SK-N-SH treated with all-trans-retinoic acid at 6 μM for 48 hours (cell line): ENCODE measurements around the gene CRADD.

Experiments
- ATAC-seq: fragments of 200-7000 bp; cut with Tn5 transposase; 3 replicates; pipeline ENCODE4 v1.9.1; 2020; ENCODE audit warnings: mild to moderate bottlenecking, moderate library complexity
- ARNTL ChIP-seq: fragments of 450-650 bp; formaldehyde crosslinking; IDR thresholded peaks from 2 replicates; pipeline ENCODE4 v1.5.0; 2020; ENCODE audit warnings: low read depth, mild to moderate bottlenecking, moderate library complexity, borderline replicate concordance
- BACH2 ChIP-seq: fragments of 250-450 bp; sonication (Bioruptor Pico); IDR thresholded peaks from 2 replicates; pipeline ENCODE4 v1.9.0; 2021; ENCODE audit warnings: mild to moderate bottlenecking, borderline replicate concordance
- CSDC2 ChIP-seq: fragments of 250-450 bp; sonication (Bioruptor Pico); IDR thresholded peaks from 2 replicates; pipeline ENCODE4 v1.5.0; 2020; ENCODE audit warnings: mild to moderate bottlenecking, moderate library complexity
- CSRNP3 ChIP-seq: fragments of 250-450 bp; sonication (Bioruptor Pico); IDR thresholded peaks from 2 replicates; pipeline ENCODE4 v1.5.1; 2021; ENCODE audit warnings: mild to moderate bottlenecking, moderate library complexity
- ESRRG ChIP-seq: fragments of 250-450 bp; sonication (Bioruptor Pico); IDR thresholded peaks from 2 replicates; pipeline ENCODE4 v1.6.1; 2021; ENCODE audit warnings: mild to moderate bottlenecking
- GLIS3 ChIP-seq: fragments of 250-450 bp; sonication (Bioruptor Pico); IDR thresholded peaks from 2 replicates; pipeline ENCODE4 v1.5.0; 2020; ENCODE audit warnings: mild to moderate bottlenecking, moderate library complexity
- ISL1 ChIP-seq: fragments of 250-450 bp; sonication (Bioruptor Pico); IDR thresholded peaks from 2 replicates; pipeline ENCODE4 v2.1.2; 2022; ENCODE audit warnings: mild to moderate bottlenecking, moderate library complexity
- POU6F1 ChIP-seq: fragments of 250-450 bp; sonication (Bioruptor Pico); IDR thresholded peaks from 2 replicates; pipeline ENCODE4 v1.8.0; 2021; ENCODE audit warnings: low read depth, mild to moderate bottlenecking, moderate library complexity, borderline replicate concordance
- PPARA ChIP-seq: fragments of 250-450 bp; sonication (Bioruptor Pico); IDR thresholded peaks from 2 replicates; pipeline ENCODE4 v1.5.0; 2020; ENCODE audit warnings: mild to moderate bottlenecking, borderline replicate concordance
- RARB ChIP-seq: fragments of 250-450 bp; sonication (Bioruptor Pico); IDR thresholded peaks from 2 replicates; pipeline ENCODE4 v1.8.0; 2021; ENCODE audit warnings: mild to moderate bottlenecking, moderate library complexity
- SNAI2 ChIP-seq: fragments of 250-450 bp; sonication (Bioruptor Pico); IDR thresholded peaks from 2 replicates; pipeline ENCODE4 v1.5.0; 2020; ENCODE audit warnings: mild to moderate bottlenecking, moderate library complexity
- TCF4 ChIP-seq: fragments of 250-450 bp; sonication (Bioruptor Pico); IDR thresholded peaks from 2 replicates; pipeline ENCODE4 v1.8.0; 2021; ENCODE audit warnings: mild to moderate bottlenecking, moderate library complexity, borderline replicate concordance
- ZC3H10 ChIP-seq: fragments of 250-450 bp; sonication (Bioruptor Pico); IDR thresholded peaks from 2 replicates; pipeline ENCODE4 v1.5.1; 2021; ENCODE audit warnings: mild to moderate bottlenecking, moderate library complexity
- ZFP3 ChIP-seq: fragments of 250-450 bp; sonication (Bioruptor Pico); IDR thresholded peaks from 2 replicates; pipeline ENCODE4 v1.5.0; 2020; ENCODE audit warnings: mild to moderate bottlenecking, moderate library complexity
- ZFP30 ChIP-seq: fragments of 450-650 bp; formaldehyde crosslinking; IDR thresholded peaks from 2 replicates; pipeline ENCODE4 v1.5.0; 2022; ENCODE audit warnings: mild to moderate bottlenecking, moderate library complexity
- ZNF70 ChIP-seq: fragments of 450-650 bp; formaldehyde crosslinking; IDR thresholded peaks from 2 replicates; pipeline ENCODE4 v1.5.0; 2020; ENCODE audit warnings: mild to moderate bottlenecking, moderate library complexity
- ZNF8 ChIP-seq: fragments of 450-650 bp; formaldehyde crosslinking; IDR thresholded peaks from 2 replicates; pipeline ENCODE4 v1.5.0; 2020; ENCODE audit warnings: mild to moderate bottlenecking, moderate library complexity
- TF ChIP-seq, protein P1 (sequence below): fragments of 250-450 bp; sonication (Bioruptor Pico); IDR thresholded peaks from 2 replicates; pipeline ENCODE4 v1.5.0; 2020; ENCODE audit warnings: mild to moderate bottlenecking, moderate library complexity
- TF ChIP-seq, protein P2 (sequence below): fragments of 250-450 bp; sonication (Bioruptor Pico); IDR thresholded peaks from 2 replicates; pipeline ENCODE4 v1.5.1; 2020; ENCODE audit warnings: low read depth, mild to moderate bottlenecking, moderate library complexity

CRADD gene

GRCh38 chr12:93782853-93783252 is 105.7 kb downstream of the CRADD start (continued):
- no peak for TF ChIP-seq CSRNP3 (CRISPR knock-in tag)
- no peak for TF ChIP-seq RARB (CRISPR knock-in tag)

DNA sequence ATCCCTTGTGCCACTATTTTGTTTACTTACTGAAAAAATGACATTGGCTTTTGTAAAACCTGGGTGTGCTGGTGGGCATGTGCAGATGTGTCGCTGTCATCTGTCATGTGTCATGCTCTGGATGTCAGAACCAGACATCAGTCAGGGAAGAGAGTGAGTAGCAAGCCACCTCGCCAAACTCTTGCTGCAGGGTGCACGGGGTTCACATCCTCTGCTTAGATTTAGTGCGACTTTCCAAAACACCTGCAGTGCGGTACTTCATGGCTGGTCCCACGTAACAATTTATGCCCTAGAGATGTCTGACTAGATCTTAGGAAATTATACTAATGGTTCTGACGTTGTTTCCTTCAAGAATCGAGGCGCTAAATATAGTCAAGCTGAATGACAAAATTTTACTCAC is 106.7 kb downstream of the CRADD start:
- ATAC-seq: no peak
- no peak for TF ChIP-seq CSRNP3 (CRISPR knock-in tag)
- no peak for TF ChIP-seq TCF4 (CRISPR knock-in tag)
- TF ChIP-seq, protein P1, sequence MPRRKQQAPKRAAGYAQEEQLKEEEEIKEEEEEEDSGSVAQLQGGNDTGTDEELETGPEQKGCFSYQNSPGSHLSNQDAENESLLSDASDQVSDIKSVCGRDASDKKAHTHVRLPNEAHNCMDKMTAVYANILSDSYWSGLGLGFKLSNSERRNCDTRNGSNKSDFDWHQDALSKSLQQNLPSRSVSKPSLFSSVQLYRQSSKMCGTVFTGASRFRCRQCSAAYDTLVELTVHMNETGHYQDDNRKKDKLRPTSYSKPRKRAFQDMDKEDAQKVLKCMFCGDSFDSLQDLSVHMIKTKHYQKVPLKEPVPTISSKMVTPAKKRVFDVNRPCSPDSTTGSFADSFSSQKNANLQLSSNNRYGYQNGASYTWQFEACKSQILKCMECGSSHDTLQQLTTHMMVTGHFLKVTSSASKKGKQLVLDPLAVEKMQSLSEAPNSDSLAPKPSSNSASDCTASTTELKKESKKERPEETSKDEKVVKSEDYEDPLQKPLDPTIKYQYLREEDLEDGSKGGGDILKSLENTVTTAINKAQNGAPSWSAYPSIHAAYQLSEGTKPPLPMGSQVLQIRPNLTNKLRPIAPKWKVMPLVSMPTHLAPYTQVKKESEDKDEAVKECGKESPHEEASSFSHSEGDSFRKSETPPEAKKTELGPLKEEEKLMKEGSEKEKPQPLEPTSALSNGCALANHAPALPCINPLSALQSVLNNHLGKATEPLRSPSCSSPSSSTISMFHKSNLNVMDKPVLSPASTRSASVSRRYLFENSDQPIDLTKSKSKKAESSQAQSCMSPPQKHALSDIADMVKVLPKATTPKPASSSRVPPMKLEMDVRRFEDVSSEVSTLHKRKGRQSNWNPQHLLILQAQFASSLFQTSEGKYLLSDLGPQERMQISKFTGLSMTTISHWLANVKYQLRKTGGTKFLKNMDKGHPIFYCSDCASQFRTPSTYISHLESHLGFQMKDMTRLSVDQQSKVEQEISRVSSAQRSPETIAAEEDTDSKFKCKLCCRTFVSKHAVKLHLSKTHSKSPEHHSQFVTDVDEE (CRISPR knock-in tag): no peak
- TF ChIP-seq BACH2 (CRISPR knock-in tag): no peak
- no peak for TF ChIP-seq ZFP30 (CRISPR knock-in tag)
- TF ChIP-seq PPARA (CRISPR knock-in tag): no peak
- TF ChIP-seq RARB (CRISPR knock-in tag): no peak
- no peak for TF ChIP-seq SNAI2 (CRISPR knock-in tag)
- TF ChIP-seq, protein P2, sequence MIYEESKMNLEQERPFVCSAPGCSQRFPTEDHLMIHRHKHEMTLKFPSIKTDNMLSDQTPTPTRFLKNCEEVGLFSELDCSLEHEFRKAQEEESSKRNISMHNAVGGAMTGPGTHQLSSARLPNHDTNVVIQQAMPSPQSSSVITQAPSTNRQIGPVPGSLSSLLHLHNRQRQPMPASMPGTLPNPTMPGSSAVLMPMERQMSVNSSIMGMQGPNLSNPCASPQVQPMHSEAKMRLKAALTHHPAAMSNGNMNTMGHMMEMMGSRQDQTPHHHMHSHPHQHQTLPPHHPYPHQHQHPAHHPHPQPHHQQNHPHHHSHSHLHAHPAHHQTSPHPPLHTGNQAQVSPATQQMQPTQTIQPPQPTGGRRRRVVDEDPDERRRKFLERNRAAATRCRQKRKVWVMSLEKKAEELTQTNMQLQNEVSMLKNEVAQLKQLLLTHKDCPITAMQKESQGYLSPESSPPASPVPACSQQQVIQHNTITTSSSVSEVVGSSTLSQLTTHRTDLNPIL (CRISPR knock-in tag): no peak
- TF ChIP-seq ZNF8 (CRISPR knock-in tag): no peak

DNA sequence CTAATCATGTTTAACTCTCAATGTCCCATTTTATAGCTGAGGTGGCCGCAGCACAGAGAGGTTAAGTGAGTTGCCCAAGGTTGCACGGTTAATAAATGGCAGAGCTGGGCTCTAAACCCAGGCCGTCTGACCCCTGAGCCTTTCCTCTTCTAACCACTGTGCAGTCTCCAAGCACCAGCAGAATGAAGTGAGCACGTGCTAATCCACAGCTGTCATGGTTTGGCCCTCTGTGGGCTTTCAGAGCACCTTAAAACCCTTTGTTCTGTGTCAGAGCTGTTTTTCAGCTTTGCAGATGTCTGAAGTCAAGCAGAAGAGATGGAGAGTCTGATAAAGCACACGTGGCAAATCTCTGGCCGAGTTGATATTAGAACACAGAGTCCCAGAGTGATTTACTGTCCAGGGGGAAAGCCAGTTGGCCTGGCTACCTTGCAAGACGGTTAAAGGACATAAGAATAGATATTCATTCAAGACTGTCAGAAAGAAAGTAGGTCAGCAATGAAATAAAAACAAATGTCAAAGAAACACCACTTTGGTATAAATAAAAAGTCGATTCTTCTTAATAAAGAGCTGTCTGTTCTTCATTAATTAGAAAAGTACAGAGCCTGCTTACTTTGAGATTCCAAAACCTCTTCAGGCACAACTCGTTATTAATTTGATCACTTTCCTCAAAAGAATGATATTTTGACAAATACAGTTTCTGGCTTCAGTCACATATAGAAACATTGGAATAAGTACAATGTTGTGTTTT is 107.3 kb downstream of the CRADD start:
- ATAC-seq: peak; percentile 68
- TF ChIP-seq ISL1 (CRISPR knock-in tag) (peak; percentile 55), SNAI2 (CRISPR knock-in tag) (no peak), CSRNP3 (CRISPR knock-in tag) (no peak), ESRRG (CRISPR knock-in tag) (no peak), RARB (CRISPR knock-in tag) (no peak), GLIS3 (peak; percentile 17; the same call in 1 of the 2 replicates), PPARA (CRISPR knock-in tag) (no peak), ZC3H10 (CRISPR knock-in tag) (no peak), ZNF8 (CRISPR knock-in tag) (no peak), ZFP3 (peak; percentile 25), CSDC2 (CRISPR knock-in tag) (peak; percentile 89), POU6F1 (CRISPR knock-in tag) (peak; percentile 8; the same call in 1 of the 2 replicates), ZNF70 (CRISPR knock-in tag) (no peak), ARNTL (CRISPR knock-in tag) (no peak), BACH2 (CRISPR knock-in tag) (no peak), TCF4 (CRISPR knock-in tag) (peak; percentile 75; the same call in 1 of the 2 replicates)
- TF ChIP-seq, protein P1 (CRISPR knock-in tag): peak; percentile 87; the same call in 1 of the 2 replicates
- TF ChIP-seq, protein P2 (CRISPR knock-in tag): no peak
